Hair follicle dermal papilla cell (primary cell): ENCODE results near the gene MUTYH. TPM values are rescaled to one million over a fixed set of nuclear protein-coding genes. Genes with fewer than 3 reads are reported as not detected.

Source experiments
- total RNA-seq: library from RNA; depleted of rRNA; stranded (reverse); fragments of >200 nt; gene quantifications from 2 replicates; pipeline ENCODE4 v1.2.3, GENCODE V29; 2012

The MUTYH gene
- 12.3 and 15.7 TPM in 2 replicates for total RNA-seq

DNA sequence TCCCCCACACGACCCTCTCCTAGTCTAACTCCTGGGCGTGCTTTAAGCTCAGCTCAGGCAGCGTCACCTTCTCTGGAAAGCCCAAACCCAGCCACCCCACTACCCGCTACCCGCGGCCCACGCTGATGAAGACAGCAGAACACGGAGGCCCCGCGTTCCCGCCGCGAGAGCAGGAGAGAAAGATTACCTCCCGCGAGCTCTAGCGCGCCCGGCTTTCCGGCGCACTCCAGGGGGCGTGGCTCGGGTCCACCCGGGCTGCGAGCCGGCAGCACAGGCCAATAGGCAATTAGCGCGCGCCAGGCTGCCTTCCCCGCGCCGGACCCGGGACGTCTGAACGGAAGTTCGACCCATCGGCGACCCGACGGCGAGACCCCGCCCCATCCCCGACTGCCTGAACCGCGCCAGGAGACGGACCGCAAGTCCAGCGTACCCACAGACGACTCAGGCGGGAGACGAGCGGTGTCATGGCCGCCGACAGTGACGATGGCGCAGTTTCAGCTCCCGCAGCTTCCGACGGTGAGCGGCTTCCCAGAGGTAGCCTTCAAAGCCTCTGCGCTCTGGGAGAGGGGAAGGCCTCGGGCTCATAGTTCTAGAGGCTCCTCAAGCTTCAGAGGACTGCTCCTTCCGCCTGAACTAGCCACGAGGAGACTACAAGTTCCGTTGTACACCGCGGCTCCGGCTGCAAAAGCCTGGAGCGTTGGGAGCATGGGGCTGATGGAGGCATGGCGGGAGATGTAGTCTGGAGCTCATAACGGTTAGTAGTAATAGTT is at the start of gene MUTYH, which contains the start of gene TOE1:
Gene MUTYH (minus strand): TSS at position 652 of the 770 bp plus-strand sequence. CDS start 5,935 bp downstream, outside the sequence.
Gene TOE1 (plus strand): TSS at position 382 of the 770 bp plus-strand sequence. CDS start 83 bp downstream, at position 465.

DNA sequence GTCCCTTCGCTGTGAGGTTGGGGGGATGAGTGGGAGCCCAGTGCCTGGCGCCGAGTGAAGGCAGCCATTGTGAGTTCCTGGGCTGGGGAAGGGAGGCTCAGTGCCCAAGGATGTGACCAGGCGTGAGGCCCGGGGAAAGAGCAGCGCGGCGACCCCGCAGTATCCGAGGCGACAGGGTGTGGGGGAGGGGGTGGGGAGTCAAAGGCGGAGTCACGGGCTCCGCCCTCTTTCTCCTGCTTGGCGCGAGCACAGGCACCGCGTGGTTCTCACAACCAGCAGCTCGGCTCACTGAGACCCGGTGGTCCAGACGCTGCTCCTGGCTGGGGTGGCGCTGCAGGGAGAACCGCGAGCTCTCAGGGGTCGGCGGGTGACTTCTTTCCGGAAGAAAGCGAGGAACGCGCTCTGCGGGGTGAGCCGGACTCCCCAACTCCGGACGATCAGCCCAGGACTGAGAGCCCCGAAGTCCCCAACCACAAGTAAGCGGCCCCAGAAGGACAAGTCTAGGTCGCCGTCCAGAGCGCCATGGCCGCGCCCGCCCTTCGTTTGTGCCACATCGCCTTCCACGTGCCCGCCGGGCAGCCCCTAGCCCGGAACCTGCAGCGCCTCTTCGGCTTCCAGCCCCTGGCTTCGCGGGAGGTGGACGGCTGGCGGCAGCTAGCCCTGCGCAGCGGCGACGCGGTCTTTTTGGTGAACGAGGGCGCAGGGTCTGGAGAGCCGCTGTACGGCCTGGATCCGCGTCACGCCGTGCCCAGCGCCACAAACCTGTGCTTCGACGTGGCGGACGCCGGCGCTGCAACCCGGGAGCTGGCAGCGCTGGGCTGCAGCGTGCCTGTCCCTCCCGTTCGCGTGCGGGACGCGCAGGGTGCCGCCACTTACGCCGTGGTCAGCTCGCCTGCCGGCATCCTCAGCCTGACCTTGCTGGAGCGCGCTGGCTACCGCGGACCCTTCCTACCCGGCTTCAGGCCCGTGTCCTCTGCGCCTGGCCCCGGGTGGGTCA is 13.3 kb downstream of the MUTYH start, which contains the start of gene HPDL:
Gene HPDL (plus strand): TSS at position 269 of the 997 bp plus-strand sequence. CDS start 254 bp downstream, at position 523.

Other genes starting within 250 kb of the MUTYH start
- gene ZSWIM5, start 133.8 kb downstream of the MUTYH start, total RNA-seq, result 0.24 and 0.49 TPM in 2 replicates
- 0.24 and 0.65 TPM in 2 replicates for gene HPDL, start 13.5 kb downstream of the MUTYH start, total RNA-seq
- gene TOE1, start 270 bp downstream of the MUTYH start, total RNA-seq, result 11.7 TPM in 2 replicates
- gene TESK2, start 150.7 kb upstream of the MUTYH start, total RNA-seq, result 3.3 and 4.2 TPM in 2 replicates
- gene CCDC163, start 159.6 kb upstream of the MUTYH start, total RNA-seq, result 0.49 and 1.9 TPM in 2 replicates
- 4.3 and 4.9 TPM in 2 replicates for gene MMACHC, start 159.9 kb upstream of the MUTYH start, total RNA-seq
- gene PRDX1, start 181.4 kb upstream of the MUTYH start, total RNA-seq, result 227 and 323 TPM in 2 replicates
- gene AKR1A1, start 210.4 kb upstream of the MUTYH start, total RNA-seq, result 94.0 and 103 TPM in 2 replicates
- 16.6 and 17.4 TPM in 2 replicates for gene NASP, start 243.6 kb upstream of the MUTYH start, total RNA-seq